Natural killer cell (primary cell): Measurements from ENCODE around the gene TPTE2. TPM values are rescaled to one million over a fixed set of nuclear protein-coding genes. Genes with fewer than 3 reads are reported as not detected.
A peak's percentile ranks its signal among the peaks of the same experiment; 100 is the strongest.
"Not testable (repeated sequence)": the region's sequence is repeated elsewhere in the genome, so short reads cannot be mapped to it uniquely, and the experiment has no call there.

Experiments
- ATAC-seq, 3 donors: fragments of 150-1000 bp in 2 of 3; fragments of 200-7000 bp in 1 of 3; cut with Tn5 transposase; 1 replicate in 1 of 3; 2 replicates in 2 of 3; pipeline ENCODE4 v1.10.0; 2021; ENCODE audit warnings: mild to moderate bottlenecking in 2 of 3, moderate library complexity in 2 of 3
- DNase-seq, 2 donors: peaks; one replicate each; pipeline versions ENCODE4 v3.0.0 to v3.0.0-alpha.2; 2013 to 2021; ENCODE audit warnings: mixed read lengths in 1 of 2
- H3K27ac ChIP-seq: one replicate; pipeline ENCODE4 v1.5.1; 2013; ENCODE audit warnings: mild to moderate bottlenecking, low read length
- H3K27me3 ChIP-seq: one replicate; pipeline ENCODE4 v1.6.1; 2013; ENCODE audit warnings: low read length; ENCODE audit not compliant: control insufficient read depth, insufficient read depth
- H3K36me3 ChIP-seq: one replicate; pipeline ENCODE4 v1.6.1; 2013; ENCODE audit warnings: low read length; ENCODE audit not compliant: control insufficient read depth, insufficient read depth
- H3K4me1 ChIP-seq: one replicate; pipeline ENCODE4 v1.6.1; 2013; ENCODE audit warnings: low read length; ENCODE audit not compliant: control insufficient read depth, insufficient read depth
- H3K4me3 ChIP-seq: one replicate; pipeline ENCODE4 v1.5.1; 2013; ENCODE audit warnings: low read length
- H3K9me3 ChIP-seq: one replicate; pipeline ENCODE4 v1.6.1; 2013; ENCODE audit warnings: low read length; ENCODE audit not compliant: control insufficient read depth, insufficient read depth
- H3K27ac Mint-ChIP-seq, 2 donors: one replicate each; pipeline ENCODE4 v1.8.0; 2022; ENCODE audit warnings: mild to moderate bottlenecking in 2 of 2, mixed read lengths in 2 of 2, moderate library complexity in 1 of 2
- H3K27me3 Mint-ChIP-seq, 2 donors: one replicate each; pipeline ENCODE4 v1.8.0; 2022; ENCODE audit warnings: low read depth in 2 of 2, mixed read lengths in 2 of 2
- H3K36me3 Mint-ChIP-seq: one replicate; pipeline ENCODE4 v1.8.0; 2022; ENCODE audit warnings: mixed read lengths
- H3K4me1 Mint-ChIP-seq, 2 donors: one replicate each; pipeline ENCODE4 v1.8.0; 2022; ENCODE audit warnings: mixed read lengths in 2 of 2
- H3K4me3 Mint-ChIP-seq: one replicate; pipeline ENCODE4 v1.8.0; 2022; ENCODE audit warnings: mild to moderate bottlenecking, moderate library complexity, mixed read lengths
- H3K9me3 Mint-ChIP-seq, 2 donors: one replicate each; pipeline ENCODE4 v1.8.0; 2022; ENCODE audit warnings: mixed read lengths in 2 of 2
- WGBS: methylation state at CpG from one replicate; pipeline ENCODE4 v1.1.7; 2013; ENCODE audit warnings: missing lambda C conversion rate; ENCODE audit not compliant: insufficient coverage; 5-methylcytosine and 5-hydroxymethylcytosine counted together
- intact Hi-C: fragments of 100-400 bp; cut with micrococcal nuclease; formaldehyde crosslinking; loops from one replicate; pipeline ENCODE4 v1.14.2; 2022
- total RNA-seq, 4 donors: library from RNA; stranded (reverse); fragments of 120-200 nt in 1 of 4; gene quantifications; one replicate each; pipeline versions ENCODE4 v1.2.3 to v1.2.4, GENCODE V29; 2013 to 2022
- TF ChIP-seq, protein P1 (sequence below): fragments of 200-600 bp; IDR thresholded peaks from one replicate; pipeline ENCODE4 v1.8.0; 2022; ENCODE audit warnings: antibody characterized with exemption

TPTE2 gene
- total RNA-seq, 3 donors from 2014 or later (not counting 1 experiment from before 2014, with no cell fraction given): 0.41 TPM; not detected in 2

DNA sequence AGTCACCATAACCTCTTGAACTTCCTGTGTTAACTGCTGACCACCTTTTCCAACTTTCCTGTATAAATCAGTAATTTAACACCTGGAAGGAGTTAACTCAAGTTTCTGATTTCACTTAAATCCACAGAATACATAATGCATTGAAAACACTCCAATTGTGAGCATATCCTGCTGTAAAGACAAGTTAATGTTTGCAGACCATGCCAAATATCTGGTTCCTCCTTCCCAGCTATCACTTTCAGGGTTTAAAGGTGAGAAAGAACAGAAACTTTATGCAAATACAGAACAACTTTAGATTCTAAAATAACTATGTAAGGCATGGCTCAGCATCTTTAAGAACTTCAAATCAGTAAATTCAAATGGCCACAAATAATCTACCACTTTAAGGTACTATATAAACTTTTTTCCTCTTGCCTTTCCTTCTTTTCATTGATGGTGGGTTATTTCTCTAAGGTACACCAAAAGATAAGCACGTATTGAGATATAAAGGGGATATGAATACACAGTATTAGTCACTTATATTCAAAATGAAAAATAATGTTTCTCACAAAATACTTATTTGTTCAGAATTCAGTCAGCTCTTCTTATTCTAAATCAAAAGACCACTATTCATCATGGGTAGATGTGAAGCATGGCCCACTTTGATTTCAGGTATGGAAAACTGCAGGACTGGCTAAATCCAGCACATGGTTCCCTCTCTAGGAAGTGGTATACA lies 6.6 kb upstream of the TPTE2 start:
- no peaks in the 10 kb centered on the region for H3K4me1 Mint-ChIP-seq
- no peaks in the 10 kb centered on the region for H3K36me3 ChIP-seq
- peaks cover 7 to 25% of the 10 kb centered on the region in 2 donors for H3K27me3 Mint-ChIP-seq
- H3K4me3 Mint-ChIP-seq: no peak overlapping the region
- DNase-seq (no peak), ATAC-seq (no peak)
- intact Hi-C loops: no loop called here
- peaks cover 2% of the 10 kb centered on the region for H3K27me3 ChIP-seq
- TF ChIP-seq, protein P1, sequence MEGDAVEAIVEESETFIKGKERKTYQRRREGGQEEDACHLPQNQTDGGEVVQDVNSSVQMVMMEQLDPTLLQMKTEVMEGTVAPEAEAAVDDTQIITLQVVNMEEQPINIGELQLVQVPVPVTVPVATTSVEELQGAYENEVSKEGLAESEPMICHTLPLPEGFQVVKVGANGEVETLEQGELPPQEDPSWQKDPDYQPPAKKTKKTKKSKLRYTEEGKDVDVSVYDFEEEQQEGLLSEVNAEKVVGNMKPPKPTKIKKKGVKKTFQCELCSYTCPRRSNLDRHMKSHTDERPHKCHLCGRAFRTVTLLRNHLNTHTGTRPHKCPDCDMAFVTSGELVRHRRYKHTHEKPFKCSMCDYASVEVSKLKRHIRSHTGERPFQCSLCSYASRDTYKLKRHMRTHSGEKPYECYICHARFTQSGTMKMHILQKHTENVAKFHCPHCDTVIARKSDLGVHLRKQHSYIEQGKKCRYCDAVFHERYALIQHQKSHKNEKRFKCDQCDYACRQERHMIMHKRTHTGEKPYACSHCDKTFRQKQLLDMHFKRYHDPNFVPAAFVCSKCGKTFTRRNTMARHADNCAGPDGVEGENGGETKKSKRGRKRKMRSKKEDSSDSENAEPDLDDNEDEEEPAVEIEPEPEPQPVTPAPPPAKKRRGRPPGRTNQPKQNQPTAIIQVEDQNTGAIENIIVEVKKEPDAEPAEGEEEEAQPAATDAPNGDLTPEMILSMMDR: no peak
- H3K27ac Mint-ChIP-seq: no peak overlapping the region
- peaks cover 6% of the 10 kb centered on the region for H3K4me1 ChIP-seq
- H3K36me3 Mint-ChIP-seq: no peaks in the 10 kb centered on the region
- H3K9me3 Mint-ChIP-seq: no peaks in the 10 kb centered on the region
- no peak overlapping the region for H3K27ac ChIP-seq
- no CpG with 5 or more reads among the region's 1 CpG for WGBS
- H3K9me3 ChIP-seq: no peaks in the 10 kb centered on the region
- no peak overlapping the region for H3K4me3 ChIP-seq

DNA sequence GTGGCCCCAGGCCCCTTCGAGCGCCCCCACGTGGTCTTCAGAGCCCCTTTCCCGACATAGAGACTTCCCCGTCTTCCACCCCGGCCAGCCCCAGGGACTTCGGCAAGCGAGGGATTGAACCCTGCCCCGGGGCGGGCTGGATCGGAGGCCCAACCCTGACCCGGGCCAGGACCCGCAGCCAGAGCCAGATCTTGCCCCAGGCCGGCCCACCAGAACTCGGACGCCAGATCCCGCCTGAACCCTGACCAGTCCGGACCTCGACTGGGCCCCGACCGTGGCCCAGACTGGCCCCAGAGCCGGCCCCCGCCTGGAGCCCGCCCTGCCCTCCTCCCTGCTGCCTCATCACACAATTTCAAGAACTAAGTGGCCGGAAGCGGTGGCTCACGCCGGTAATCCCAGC lies 253 bp upstream of the TPTE2 start:
- DNase-seq (no peak), ATAC-seq (no peak)
- Mint-ChIP-seq H3K4me1 (no peaks in the 10 kb centered on the region), H3K27ac (no peak overlapping the region), H3K27me3 (peaks cover 0 to 7% of the 10 kb centered on the region in 2 donors), H3K36me3 (no peaks in the 10 kb centered on the region), H3K9me3 (no peaks in the 10 kb centered on the region), H3K4me3 (no peak overlapping the region)
- Histone ChIP-seq H3K36me3 (no peaks in the 10 kb centered on the region), H3K27ac (no peak overlapping the region), H3K9me3 (no peaks in the 10 kb centered on the region), H3K4me3 (no peak overlapping the region), H3K27me3 (no peaks in the 10 kb centered on the region), H3K4me1 (peaks cover 6% of the 10 kb centered on the region)
- intact Hi-C loops: no loop called here
- TF ChIP-seq, protein P1: no peak
- 95% methylated on average over 28 of the region's 28 CpGs for WGBS

DNA sequence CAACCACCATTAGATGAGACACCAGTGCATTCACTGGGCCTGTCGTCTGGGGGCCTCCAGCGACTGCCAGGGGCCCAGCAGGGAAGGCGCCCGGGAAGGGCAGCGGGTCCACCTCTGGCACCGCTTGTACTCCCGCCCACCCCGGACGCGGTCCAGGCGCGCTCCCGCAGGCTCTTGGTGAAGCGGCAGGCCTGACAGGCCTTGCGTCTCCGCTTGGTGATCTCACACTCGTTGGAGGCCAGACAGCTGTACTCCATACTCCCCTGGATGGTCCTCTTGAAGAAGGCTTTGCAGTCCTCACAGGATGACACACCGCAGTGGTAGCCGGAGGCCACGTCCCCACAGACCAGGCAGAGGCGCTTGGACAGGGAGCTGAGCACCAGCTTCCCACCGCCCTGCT lies 660 bp downstream of the TPTE2 start:
- H3K9me3 Mint-ChIP-seq, ATAC-seq, H3K36me3 ChIP-seq, DNase-seq, H3K36me3 Mint-ChIP-seq, H3K4me1 ChIP-seq, H3K9me3 ChIP-seq, H3K4me3 ChIP-seq, H3K4me1 Mint-ChIP-seq, H3K27me3 Mint-ChIP-seq, H3K27me3 ChIP-seq, H3K27ac ChIP-seq, intact Hi-C loops, H3K27ac Mint-ChIP-seq, H3K4me3 Mint-ChIP-seq: not testable (repeated sequence)
- 92% methylated on average over 21 of the region's 22 CpGs for WGBS

DNA sequence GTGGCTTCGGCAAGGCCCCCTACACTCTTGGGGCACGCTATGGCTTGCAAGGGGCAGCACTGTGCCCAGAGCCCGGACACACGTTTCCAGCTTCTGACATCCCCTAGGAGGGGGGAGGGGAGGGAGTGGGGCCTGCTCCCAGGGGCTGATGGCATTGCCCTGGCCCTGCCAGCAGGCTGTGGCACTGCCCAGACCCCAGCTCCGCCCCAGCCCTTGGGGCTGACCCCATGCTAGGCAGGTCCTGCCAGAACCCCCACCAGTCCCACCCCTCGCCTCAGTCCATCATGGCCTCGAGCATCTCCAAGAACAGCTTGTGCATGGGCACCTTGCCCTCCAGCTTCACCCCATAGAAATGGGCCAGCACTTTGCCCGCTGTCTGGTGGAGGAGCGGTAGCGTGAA lies 1.6 kb downstream of the TPTE2 start:
- H3K4me3 Mint-ChIP-seq, DNase-seq, H3K9me3 Mint-ChIP-seq, H3K27ac ChIP-seq, H3K27me3 ChIP-seq, H3K4me1 ChIP-seq, H3K36me3 ChIP-seq, H3K4me3 ChIP-seq, intact Hi-C loops, H3K9me3 ChIP-seq, H3K27ac Mint-ChIP-seq, H3K4me1 Mint-ChIP-seq, H3K36me3 Mint-ChIP-seq: not testable (repeated sequence)
- ATAC-seq: peak in 1 of 3 donors; percentile 30
- H3K27me3 Mint-ChIP-seq: peaks cover 0 to 13% of the 10 kb centered on the region in 2 donors
- no CpG with 5 or more reads among the region's 10 CpGs for WGBS

DNA sequence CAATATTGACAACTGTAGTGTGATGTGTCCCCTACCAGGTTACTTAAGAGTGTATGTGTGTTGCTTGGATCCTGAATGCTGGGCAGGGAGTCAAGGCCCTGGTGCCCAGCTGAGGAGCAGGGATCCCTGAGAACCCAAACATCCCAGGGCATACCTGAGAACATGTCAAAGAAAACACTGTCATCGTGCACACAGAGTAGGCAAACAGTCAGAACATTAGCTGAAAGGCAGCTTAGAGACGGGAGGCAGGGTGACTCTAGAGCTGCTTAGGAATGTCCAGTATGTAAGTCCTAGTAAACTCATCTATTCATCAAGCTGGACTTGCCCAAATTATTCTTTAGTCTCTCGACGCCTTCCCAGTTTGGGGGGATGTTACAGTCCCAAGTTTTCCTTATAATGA lies 4.0 kb downstream of the TPTE2 start:
- H3K4me1 Mint-ChIP-seq, H3K4me1 ChIP-seq, H3K27ac ChIP-seq, H3K9me3 ChIP-seq, ATAC-seq, H3K36me3 ChIP-seq, H3K27me3 ChIP-seq, H3K27ac Mint-ChIP-seq, DNase-seq, H3K4me3 Mint-ChIP-seq, intact Hi-C loops, H3K4me3 ChIP-seq, H3K36me3 Mint-ChIP-seq, H3K9me3 Mint-ChIP-seq: not testable (repeated sequence)
- H3K27me3 Mint-ChIP-seq: peaks cover 0 to 15% of the 10 kb centered on the region in 2 donors
- WGBS: no CpG with 5 or more reads among the region's 4 CpGs

DNA sequence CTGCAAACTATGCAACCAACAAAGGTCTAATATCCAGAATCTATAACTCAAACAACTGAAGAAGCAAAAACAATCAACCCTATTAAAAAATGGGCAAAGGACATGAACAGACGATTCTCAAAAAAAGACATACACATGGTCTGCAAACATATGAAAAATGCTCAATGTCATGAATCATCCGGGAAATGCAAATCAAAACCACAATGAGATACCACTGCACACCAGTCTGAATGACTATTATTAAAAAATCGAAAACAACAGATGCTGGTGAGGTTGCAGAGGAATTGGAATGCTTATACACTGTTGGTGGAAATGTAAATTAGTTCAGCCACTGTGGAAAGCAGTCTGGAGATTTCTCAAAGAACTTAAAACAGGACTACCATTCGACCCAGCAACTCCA lies 12.1 kb downstream of the TPTE2 start:
- H3K9me3 Mint-ChIP-seq, H3K36me3 ChIP-seq, H3K4me3 Mint-ChIP-seq, H3K27ac Mint-ChIP-seq, H3K4me1 ChIP-seq, H3K4me1 Mint-ChIP-seq, DNase-seq, H3K36me3 Mint-ChIP-seq, intact Hi-C loops, H3K27me3 ChIP-seq, ATAC-seq, H3K27ac ChIP-seq, H3K27me3 Mint-ChIP-seq, H3K9me3 ChIP-seq, H3K4me3 ChIP-seq: not testable (repeated sequence)
- WGBS: 95% methylated on average over 2 of the region's 4 CpGs

DNA sequence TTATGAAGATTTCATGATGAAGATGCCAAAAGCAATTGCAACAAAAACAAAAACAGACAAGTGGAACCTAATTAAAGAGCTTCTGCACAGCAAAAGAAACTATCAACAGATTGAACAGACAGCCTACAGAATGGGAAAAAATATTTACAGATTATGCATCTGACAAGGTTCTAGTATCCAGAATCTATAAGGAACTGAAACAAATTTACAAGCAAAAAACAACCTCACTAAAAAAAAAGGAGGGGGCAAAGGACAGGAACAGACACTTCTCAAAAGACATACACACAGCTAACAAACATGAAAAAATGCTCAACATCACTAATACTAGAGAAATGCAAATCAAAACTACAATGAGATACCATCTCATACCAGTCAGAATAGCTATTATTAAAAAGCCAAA lies 35.7 kb downstream of the TPTE2 start:
- DNase-seq, H3K4me3 Mint-ChIP-seq, H3K4me3 ChIP-seq, ATAC-seq, intact Hi-C loops, H3K4me1 ChIP-seq, H3K27ac ChIP-seq, H3K4me1 Mint-ChIP-seq, H3K36me3 Mint-ChIP-seq, H3K27ac Mint-ChIP-seq, H3K27me3 ChIP-seq, H3K9me3 Mint-ChIP-seq, H3K36me3 ChIP-seq, H3K9me3 ChIP-seq: not testable (repeated sequence)
- peaks cover 3 to 14% of the 10 kb centered on the region in 2 donors for H3K27me3 Mint-ChIP-seq
